ENCODE data around the gene SIPA1. TPM values are rescaled to one million over a fixed set of nuclear protein-coding genes. Genes with fewer than 3 reads are reported as not detected.

The SIPA1 gene
- 15.8 and 28.9 TPM in 2 replicates for total RNA-seq

GRCh38 chr11:65637794-65638419 lies at the start of gene SIPA1:
Gene SIPA1 (plus strand): TSS chr11:65638101. CDS start chr11:65640922, 2,821 bp downstream.

DNA sequence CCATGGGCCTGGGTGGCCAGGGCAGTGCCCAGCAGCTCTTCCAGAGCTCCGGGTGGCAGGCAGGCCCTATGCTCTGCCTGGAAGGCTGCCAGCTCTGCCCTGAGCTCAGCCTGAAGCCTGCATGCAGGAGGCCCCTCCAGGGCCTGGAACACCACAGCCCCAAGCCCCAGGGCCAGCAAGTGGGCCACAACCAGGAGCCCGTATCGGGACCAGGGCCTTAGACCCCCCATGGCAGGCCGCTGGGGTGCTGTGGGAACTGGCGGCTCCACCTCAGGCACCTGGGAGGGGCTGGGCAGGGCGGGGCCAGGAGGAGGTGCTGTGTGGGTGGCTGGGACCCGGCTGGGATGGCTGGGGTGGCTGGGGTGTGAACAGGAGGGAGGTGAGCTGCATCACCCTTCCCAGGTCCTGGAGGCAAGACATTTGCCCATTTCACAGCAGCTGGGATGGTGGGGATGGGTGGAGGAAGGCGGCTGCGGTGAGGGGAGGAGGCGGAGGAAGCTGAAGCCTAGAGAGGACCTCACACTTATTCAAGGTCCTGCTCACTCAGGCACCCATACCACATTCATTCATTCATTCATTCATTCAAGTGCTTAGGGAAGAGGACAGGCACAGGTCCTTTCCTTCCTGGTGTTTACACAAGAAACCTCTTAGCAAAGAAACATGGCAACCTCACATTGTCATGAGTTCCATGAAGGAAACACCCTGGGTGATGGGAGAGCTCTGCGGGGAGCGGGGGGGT lies 42.2 kb upstream of the SIPA1 start, which contains the start of gene KCNK7:
Gene KCNK7 (minus strand): TSS at position 258 of the 739 bp plus-strand sequence. CDS start 28 bp downstream, at position 230.

DNA sequence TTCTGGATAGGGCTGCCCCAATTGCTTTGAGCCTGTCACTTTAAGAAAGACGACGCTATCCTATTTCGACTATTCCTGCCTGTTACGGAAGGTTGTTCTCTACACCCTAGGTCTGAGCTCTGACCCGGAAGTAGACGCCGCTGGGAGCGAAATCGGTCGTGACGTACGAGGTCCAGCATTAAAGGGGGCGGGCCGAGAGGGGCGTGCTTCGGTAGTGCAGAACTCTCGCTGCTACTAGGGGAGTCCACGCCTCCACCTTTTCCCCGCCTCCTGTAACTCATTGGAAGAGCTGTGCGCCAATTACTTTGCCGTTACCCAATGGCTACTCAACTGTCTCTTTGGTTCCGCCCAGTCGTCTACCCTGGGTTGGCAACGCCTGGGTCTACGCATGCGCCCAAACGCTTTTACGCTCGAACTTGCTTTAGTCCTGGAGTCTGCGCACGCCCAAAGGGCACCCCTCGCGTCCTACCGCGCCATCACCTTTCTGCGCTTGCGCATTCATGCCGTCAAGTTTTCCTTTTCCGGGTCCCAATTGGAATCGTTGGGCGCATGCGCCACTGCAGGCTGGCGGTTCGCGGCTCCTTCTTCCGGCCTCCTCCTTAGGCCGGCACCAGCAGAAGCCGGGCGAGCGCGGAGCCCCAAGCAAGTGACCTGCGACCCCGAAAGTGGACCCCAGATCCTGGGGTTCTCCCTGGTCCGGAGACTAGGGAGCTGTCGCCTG lies 22.5 kb upstream of the SIPA1 start, which contains the start of gene PCNX3:
Gene PCNX3 (plus strand): TSS at position 548 of the 721 bp plus-strand sequence. CDS start 536 bp downstream, outside the sequence.

GRCh38 chr11:65662799-65663638 lies 25.1 kb downstream of the SIPA1 start, which contains the start of gene RELA:
Gene RELA (minus strand): TSS chr11:65662916. CDS start chr11:65662832, 84 bp downstream.

Other genes starting within 250 kb of the SIPA1 start
- gene NEAT1, start 215.3 kb upstream of the SIPA1 start, total RNA-seq, result 34.4 and 45.6 TPM in 2 replicates
- gene MALAT1, start 139.1 kb upstream of the SIPA1 start, total RNA-seq, result 1,267 and 1,769 TPM in 2 replicates
- gene SCYL1, start 113.0 kb upstream of the SIPA1 start, total RNA-seq, result 69.6 and 125 TPM in 2 replicates
- gene LTBP3, start 79.7 kb upstream of the SIPA1 start, total RNA-seq, result 165 and 206 TPM in 2 replicates
- gene ZNRD2, start 67.6 kb upstream of the SIPA1 start, total RNA-seq, result 37.1 and 50.3 TPM in 2 replicates
- gene FAM89B, start 65.6 kb upstream of the SIPA1 start, total RNA-seq, result 63.5 and 65.5 TPM in 2 replicates
- 37.3 and 97.9 TPM in 2 replicates for gene EHBP1L1, start 62.0 kb upstream of the SIPA1 start, total RNA-seq
- gene KCNK7, start 42.3 kb upstream of the SIPA1 start, total RNA-seq, result 0.09 and 1.2 TPM in 2 replicates
- 28.9 and 30.2 TPM in 2 replicates for gene MAP3K11, start 23.9 kb upstream of the SIPA1 start, total RNA-seq
- gene PCNX3, start 22.3 kb upstream of the SIPA1 start, total RNA-seq, result 29.4 and 35.4 TPM in 2 replicates
- 36.7 and 42.9 TPM in 2 replicates for gene RELA, start 24.8 kb downstream of the SIPA1 start, total RNA-seq
- gene KAT5, start 74.2 kb downstream of the SIPA1 start, total RNA-seq, result 24.8 and 29.6 TPM in 2 replicates
- gene RNASEH2C, start 82.7 kb downstream of the SIPA1 start, total RNA-seq, result 52.8 and 80.4 TPM in 2 replicates
- 8.9 and 13.4 TPM in 2 replicates for gene AP5B1, start 142.9 kb downstream of the SIPA1 start, total RNA-seq
- gene OVOL1, start 149.0 kb downstream of the SIPA1 start, total RNA-seq, result not detected in 2 replicates
- 1.1 and 2.4 TPM in 2 replicates for gene SNX32, start 195.9 kb downstream of the SIPA1 start, total RNA-seq
- gene CFL1, start 220.1 kb downstream of the SIPA1 start, total RNA-seq, result 674 and 1,158 TPM in 2 replicates
- 25.0 and 48.3 TPM in 2 replicates for gene MUS81, start 222.3 kb downstream of the SIPA1 start, total RNA-seq
- 173 and 216 TPM in 2 replicates for gene EFEMP2, start 234.7 kb downstream of the SIPA1 start, total RNA-seq
- gene CTSW, start 241.7 kb downstream of the SIPA1 start, total RNA-seq, result not detected in 2 replicates